Measurements from ENCODE around the gene HCRTR1.

DNA sequence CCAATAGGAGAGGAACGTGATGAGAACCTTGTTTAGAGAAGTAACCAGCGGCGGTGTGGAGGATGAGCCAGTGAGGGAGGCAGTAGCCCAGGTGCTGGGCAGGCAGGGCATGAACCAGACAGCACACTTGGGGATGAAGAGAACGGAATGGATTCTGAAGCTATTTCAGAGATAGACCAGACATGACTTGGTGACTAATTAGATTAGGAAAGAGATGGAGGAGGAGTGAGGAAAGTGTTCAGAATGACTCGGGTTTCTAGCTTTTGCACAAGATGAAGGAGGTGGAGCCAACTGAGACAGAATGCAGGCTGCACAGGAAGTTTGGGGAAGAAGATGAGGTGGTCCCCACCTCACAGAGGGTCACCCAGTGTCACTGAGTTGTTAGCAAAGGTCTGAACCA lies 22.1 kb downstream of the HCRTR1 start:
- TF ChIP-seq ZFX (IDR thresholded peaks at IDR 0.05; ENCODE audit: borderline replicate concordance) (no peak), CTCF (IDR thresholded peaks at IDR 0.05) (no peak)
